Stomach (tissue), 4 donors: ENCODE measurements around the gene PARD6G.

Source experiments
- CTCF ChIP-seq, 7 experiments: fragments of 450-650 bp in 4 of 7; fragments of 200-600 bp in 3 of 7; sonication (generic) in 3 of 7; IDR thresholded peaks; one replicate each; pipeline ENCODE4 v1.5.1; 2016 to 2019; ENCODE audit warnings: antibody characterized with exemption in 7 of 7, control low read depth in 2 of 7, mild to moderate bottlenecking in 1 of 7
- EP300 ChIP-seq: sonication (generic); formaldehyde crosslinking; IDR thresholded peaks from one replicate; pipeline ENCODE4 v1.6.1; 2017; ENCODE audit warnings: antibody characterized with exemption
- POLR2A ChIP-seq, 4 donors: fragments of 450-650 bp; IDR thresholded peaks; one replicate each; pipeline ENCODE4 v1.6.1; 2016; ENCODE audit warnings: antibody characterized with exemption in 4 of 4, control low read depth in 2 of 4, mild to moderate bottlenecking in 1 of 4, moderate library complexity in 1 of 4
- POLR2AphosphoS5 ChIP-seq, 3 donors: sonication (generic); formaldehyde crosslinking; IDR thresholded peaks; one replicate each; pipeline ENCODE4 v1.6.1; 2016; ENCODE audit warnings: antibody characterized with exemption in 3 of 3

DNA sequence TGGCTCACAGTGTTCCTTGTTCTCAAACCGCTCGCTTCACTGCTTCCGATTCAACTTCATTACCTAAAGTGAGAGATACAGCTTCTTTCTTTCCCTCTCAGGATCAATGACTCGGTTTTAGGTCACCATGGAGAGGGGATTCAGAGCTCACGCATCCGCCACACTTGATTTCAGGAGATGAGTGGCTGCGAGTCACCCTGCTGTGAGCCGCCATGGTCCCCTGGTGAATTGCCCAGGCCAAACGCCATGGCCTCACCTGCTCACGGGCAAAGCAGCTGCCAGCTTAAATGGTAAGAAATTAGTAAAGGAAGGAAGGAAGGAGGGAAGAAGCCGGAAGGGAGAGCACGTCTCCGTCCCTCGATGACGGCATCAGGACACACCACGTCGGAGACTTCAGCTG, 77.7 kb downstream of the PARD6G start:
- TF ChIP-seq CTCF (IDR thresholded peaks at IDR 0.05): no peak
- TF ChIP-seq POLR2A (IDR thresholded peaks at IDR 0.05): no peak
- TF ChIP-seq POLR2AphosphoS5 (IDR thresholded peaks at IDR 0.05): no peak
- TF ChIP-seq EP300: no peak
